ENCODE measurements around the gene EDN2.

EDN2 gene

DNA sequence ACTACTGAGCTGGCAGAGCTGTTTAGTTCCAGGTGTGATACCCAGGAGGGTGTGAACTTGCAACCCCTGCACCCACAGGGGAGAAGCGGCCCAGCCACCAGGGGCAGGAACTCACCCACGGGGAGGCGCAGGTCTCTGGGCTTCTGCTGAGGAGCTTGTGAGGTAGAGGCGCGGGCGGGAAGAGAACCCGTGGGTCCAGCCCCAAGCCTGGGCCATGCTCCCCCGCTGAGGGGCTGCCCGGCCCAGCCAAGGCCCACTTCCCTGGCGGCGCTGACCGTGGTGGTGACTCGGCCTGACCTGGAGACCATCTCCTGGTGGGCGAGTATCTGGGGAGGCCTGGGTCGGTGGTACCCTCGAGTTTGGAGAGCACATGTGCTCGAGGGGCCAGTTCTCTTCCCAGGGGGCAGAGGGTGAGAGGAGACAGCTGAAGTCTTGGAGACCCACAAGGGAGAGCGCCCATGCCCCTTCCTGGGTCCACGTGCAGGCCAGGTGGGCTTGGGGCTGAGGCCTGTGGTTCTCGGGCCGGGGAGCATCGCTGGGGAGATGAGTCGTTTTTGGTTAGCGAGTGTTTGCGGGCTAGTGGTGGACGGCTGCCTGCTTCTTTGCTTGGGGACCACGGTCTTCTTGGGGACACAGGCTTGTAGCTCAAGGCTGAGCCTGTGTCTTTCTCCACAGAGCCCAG is 28.4 kb upstream of the EDN2 start:
- TF ChIP-seq, protein P1, sequence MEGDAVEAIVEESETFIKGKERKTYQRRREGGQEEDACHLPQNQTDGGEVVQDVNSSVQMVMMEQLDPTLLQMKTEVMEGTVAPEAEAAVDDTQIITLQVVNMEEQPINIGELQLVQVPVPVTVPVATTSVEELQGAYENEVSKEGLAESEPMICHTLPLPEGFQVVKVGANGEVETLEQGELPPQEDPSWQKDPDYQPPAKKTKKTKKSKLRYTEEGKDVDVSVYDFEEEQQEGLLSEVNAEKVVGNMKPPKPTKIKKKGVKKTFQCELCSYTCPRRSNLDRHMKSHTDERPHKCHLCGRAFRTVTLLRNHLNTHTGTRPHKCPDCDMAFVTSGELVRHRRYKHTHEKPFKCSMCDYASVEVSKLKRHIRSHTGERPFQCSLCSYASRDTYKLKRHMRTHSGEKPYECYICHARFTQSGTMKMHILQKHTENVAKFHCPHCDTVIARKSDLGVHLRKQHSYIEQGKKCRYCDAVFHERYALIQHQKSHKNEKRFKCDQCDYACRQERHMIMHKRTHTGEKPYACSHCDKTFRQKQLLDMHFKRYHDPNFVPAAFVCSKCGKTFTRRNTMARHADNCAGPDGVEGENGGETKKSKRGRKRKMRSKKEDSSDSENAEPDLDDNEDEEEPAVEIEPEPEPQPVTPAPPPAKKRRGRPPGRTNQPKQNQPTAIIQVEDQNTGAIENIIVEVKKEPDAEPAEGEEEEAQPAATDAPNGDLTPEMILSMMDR (IDR thresholded peaks at IDR 0.05; ENCODE audit: low read depth, low read length, missing control alignments), result no peak
- DNase-seq (ENCODE audit: low read depth), result no peak
- H3K4me3 ChIP-seq (ENCODE audit: low read depth, low read length), result no peak overlapping the region

DNA sequence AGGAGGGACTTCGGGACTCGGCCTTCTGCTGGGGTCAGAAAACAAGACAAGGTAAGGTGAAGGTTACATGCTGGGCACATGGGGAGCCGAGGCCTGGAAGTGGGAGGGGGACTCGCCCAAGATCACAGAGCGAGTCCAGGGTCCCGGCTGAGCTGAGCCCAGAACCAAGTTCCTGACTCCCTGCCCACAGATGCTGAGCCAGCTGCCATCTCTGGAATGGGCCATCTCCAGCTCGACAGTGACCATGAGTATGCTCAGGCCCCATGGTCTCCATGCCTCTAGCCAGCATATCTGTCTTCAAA is 26.7 kb upstream of the EDN2 start:
- DNase-seq (ENCODE audit: low read depth), result no peak
- H3K4me3 ChIP-seq (ENCODE audit: low read depth, low read length), result no peak overlapping the region
- TF ChIP-seq, protein P1 (IDR thresholded peaks at IDR 0.05; ENCODE audit: low read depth, low read length, missing control alignments), result no peak

DNA sequence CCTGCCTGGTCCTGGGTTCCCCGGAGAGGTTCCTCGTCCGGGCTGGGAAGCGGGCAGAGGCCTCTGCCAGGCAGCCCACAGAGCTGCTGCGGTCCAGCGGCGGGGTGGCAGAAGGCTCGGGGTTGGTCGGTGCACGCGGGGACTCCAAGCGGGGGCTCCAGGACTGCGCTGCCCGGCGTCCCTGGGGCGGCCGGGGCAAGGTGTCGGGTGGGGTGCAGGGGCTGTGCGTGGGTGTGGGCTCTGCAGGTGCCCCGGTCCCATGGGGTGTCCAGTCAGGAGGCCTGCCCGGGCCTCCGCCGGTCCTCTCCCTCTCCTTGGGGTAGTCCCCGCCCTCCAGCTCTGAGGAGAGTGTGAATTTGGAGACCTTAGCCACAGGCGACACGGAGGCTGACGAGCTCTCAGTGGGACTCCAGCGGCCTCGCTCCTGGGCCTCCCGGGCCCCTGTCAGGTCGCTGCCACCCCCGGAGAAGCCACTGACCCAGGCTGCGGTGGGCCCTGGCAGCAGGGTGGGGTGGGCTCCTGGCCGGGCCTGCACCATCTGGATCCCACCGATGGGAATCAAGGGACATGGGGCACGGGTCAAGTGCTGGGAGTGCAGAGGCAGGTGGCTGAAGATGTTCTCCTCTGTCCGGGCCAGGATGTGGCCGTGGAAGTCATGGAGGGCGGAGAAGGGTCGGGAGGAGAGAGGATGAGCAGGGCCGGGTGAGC is 26.2 kb upstream of the EDN2 start:
- TF ChIP-seq, protein P1 (IDR thresholded peaks at IDR 0.05; ENCODE audit: low read depth, low read length, missing control alignments), result no peak
- no peak overlapping the region for H3K4me3 ChIP-seq (ENCODE audit: low read depth, low read length)
- no peak for DNase-seq (ENCODE audit: low read depth)

DNA sequence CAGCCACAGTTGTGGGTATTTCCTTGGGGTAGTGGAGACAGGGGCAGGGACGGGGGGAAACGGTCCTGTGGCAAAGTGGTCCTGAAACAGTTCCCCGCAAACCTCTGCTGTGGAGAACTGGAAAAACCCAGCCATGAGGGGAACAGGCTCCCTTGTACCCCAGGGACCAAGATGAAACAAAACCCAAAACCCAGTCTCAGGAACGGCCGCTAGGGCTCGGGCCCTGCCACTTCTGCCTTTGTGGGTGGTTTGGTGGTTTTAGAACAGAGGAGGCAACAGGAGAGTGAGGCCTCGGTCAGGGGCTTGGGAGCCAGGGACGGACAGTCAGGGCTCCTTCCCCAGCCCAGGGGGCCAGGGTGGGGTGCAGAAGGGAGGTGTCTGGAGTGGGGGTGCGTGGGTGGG is 24.8 kb upstream of the EDN2 start:
- TF ChIP-seq, protein P1 (IDR thresholded peaks at IDR 0.05; ENCODE audit: low read depth, low read length, missing control alignments), result no peak
- no peak overlapping the region for H3K4me3 ChIP-seq (ENCODE audit: low read depth, low read length)
- no peak for DNase-seq (ENCODE audit: low read depth)

DNA sequence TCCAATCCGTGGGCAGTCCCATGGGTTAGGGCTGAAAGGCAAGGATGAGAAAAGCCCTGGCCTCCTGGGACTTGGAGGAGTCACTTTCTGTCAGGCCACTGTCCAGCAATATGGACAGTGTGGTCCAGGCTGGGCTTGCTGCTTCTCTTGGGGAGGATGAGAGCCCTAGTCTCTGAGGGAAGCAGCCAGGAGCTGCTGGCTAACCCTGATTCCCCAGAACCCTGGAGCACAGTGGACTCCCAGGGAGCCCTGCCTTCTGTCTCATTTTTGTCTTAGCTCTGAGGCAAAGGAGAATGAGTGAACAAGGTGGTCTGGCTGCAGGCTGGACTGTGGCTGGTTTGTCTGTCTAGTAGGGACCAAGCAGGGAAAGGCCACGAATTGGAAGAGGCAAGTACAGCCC is 23.8 kb upstream of the EDN2 start:
- H3K4me3 ChIP-seq (ENCODE audit: low read depth, low read length), result no peak overlapping the region
- TF ChIP-seq, protein P1 (IDR thresholded peaks at IDR 0.05; ENCODE audit: low read depth, low read length, missing control alignments), result no peak
- DNase-seq (ENCODE audit: low read depth), result no peak

DNA sequence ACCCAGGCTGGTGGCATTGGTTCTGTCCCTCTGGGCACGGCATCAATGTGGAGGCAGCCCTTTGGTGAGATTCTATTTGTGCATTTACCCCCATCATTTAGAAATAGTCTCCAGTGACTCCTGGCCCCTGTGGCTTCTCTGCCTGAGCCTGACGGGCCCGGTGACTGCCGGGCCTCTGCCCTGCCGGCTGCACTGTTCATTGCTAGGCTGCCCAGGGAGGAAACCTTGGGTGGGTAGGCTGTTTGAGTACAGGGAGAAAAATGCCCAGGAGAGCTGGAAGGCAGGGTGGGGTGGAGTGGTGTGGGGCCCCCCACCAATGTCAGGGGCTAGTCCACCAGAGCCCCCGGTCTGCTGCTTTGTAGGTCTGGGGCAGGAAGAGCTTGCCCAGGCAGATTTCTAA is 23.4 kb upstream of the EDN2 start:
- DNase-seq (ENCODE audit: low read depth), result no peak
- TF ChIP-seq, protein P1 (IDR thresholded peaks at IDR 0.05; ENCODE audit: low read depth, low read length, missing control alignments), result no peak
- no peak overlapping the region for H3K4me3 ChIP-seq (ENCODE audit: low read depth, low read length)
